ENCODE measurements around the gene CTBP2.
"Not testable (repeated sequence)": the region's sequence is repeated elsewhere in the genome, so short reads cannot be mapped to it uniquely, and the experiment has no call there.

Gene CTBP2

GRCh38 chr10:125158275-125158600 lies 2.1 kb downstream of the CTBP2 start:
- no peak for DNase-seq

- no peak for DNase-seq
These were observed 2.9 kb downstream of the CTBP2 start for GRCh38 chr10:125157505-125157904.

GRCh38 chr10:125156739-125157480 lies 3.5 kb downstream of the CTBP2 start:
- DNase-seq: no peak

GRCh38 chr10:125156196-125156595 lies 4.2 kb downstream of the CTBP2 start:
- no peak for DNase-seq

- DNase-seq: no peak
These were observed 5.3 kb downstream of the CTBP2 start for GRCh38 chr10:125155101-125155500.

- peak; percentile 19 for DNase-seq
These were observed 5.8 kb downstream of the CTBP2 start for GRCh38 chr10:125154529-125154928.

GRCh38 chr10:125153703-125154490 lies 6.5 kb downstream of the CTBP2 start:
- DNase-seq: peak; percentile 41

GRCh38 chr10:125152450-125153368 lies 7.7 kb downstream of the CTBP2 start:
- no peak for DNase-seq

GRCh38 chr10:125151553-125152449 lies 8.6 kb downstream of the CTBP2 start:
- DNase-seq: no peak

- no peak for DNase-seq
These were observed 9.2 kb downstream of the CTBP2 start for GRCh38 chr10:125151170-125151552.

GRCh38 chr10:125150376-125151083 lies 9.8 kb downstream of the CTBP2 start:
- not testable (repeated sequence) for DNase-seq

GRCh38 chr10:125149680-125150047 lies 10.7 kb downstream of the CTBP2 start:
- DNase-seq: no peak

GRCh38 chr10:125149036-125149679 lies 11.2 kb downstream of the CTBP2 start:
- peak; percentile 56 for DNase-seq

- no peak for DNase-seq
These were observed 11.8 kb downstream of the CTBP2 start for GRCh38 chr10:125148528-125148927.

GRCh38 chr10:125147971-125148439 lies 12.4 kb downstream of the CTBP2 start:
- peak; percentile 69 for DNase-seq

- peak; percentile 84 for DNase-seq
These were observed 13.4 kb downstream of the CTBP2 start for GRCh38 chr10:125146791-125147579.

GRCh38 chr10:125145636-125146035 lies 14.7 kb downstream of the CTBP2 start:
- no peak for DNase-seq

- peak; percentile 78 for DNase-seq
These were observed 15.4 kb downstream of the CTBP2 start for GRCh38 chr10:125144693-125145623.

- no peak for DNase-seq
These were observed 16.2 kb downstream of the CTBP2 start for GRCh38 chr10:125144206-125144605.
